ENCODE data around the gene AFAP1. TPM values are rescaled to one million over a fixed set of nuclear protein-coding genes. Genes with fewer than 3 reads are reported as not detected.
A peak's percentile ranks its signal among the peaks of the same experiment; 100 is the strongest.

The AFAP1 gene
- total RNA-seq, 4 donors from 2014 or later: 25.1 to 56.9 (median 26.4) TPM

GRCh38 chr4:7899184-7899869 lies 40.3 kb downstream of the AFAP1 start:
- Histone ChIP-seq H3K4me3 (no peak overlapping the region), H3K9me3 (no peaks in the 10 kb centered on the region), H3K4me1 (peaks cover 0 to 49% (median 15%) of the 10 kb centered on the region in 4 donors), H3K27ac (no peak overlapping the region), H3K27me3 (no peaks in the 10 kb centered on the region), H3K36me3 (no peaks in the 10 kb centered on the region)
- no peak for TF ChIP-seq EP300 (IDR thresholded peaks at IDR 0.05; ENCODE audit: low read depth)
- TF ChIP-seq, protein P1, sequence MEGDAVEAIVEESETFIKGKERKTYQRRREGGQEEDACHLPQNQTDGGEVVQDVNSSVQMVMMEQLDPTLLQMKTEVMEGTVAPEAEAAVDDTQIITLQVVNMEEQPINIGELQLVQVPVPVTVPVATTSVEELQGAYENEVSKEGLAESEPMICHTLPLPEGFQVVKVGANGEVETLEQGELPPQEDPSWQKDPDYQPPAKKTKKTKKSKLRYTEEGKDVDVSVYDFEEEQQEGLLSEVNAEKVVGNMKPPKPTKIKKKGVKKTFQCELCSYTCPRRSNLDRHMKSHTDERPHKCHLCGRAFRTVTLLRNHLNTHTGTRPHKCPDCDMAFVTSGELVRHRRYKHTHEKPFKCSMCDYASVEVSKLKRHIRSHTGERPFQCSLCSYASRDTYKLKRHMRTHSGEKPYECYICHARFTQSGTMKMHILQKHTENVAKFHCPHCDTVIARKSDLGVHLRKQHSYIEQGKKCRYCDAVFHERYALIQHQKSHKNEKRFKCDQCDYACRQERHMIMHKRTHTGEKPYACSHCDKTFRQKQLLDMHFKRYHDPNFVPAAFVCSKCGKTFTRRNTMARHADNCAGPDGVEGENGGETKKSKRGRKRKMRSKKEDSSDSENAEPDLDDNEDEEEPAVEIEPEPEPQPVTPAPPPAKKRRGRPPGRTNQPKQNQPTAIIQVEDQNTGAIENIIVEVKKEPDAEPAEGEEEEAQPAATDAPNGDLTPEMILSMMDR (IDR thresholded peaks at IDR 0.05): no peak
- TF ChIP-seq POLR2A (IDR thresholded peaks at IDR 0.05): no peak
- TF ChIP-seq POLR2AphosphoS5 (IDR thresholded peaks at IDR 0.05): no peak
- in situ Hi-C loops (cut with MboI; ENCODE audit: low pct_ligation_motif_present in 1 of 4, low pct_unique_long_range_greater_than_20kb in 1 of 4, low sequenced_read_pairs in 3 of 4) (no loop called here), intact Hi-C loops (cut with DNase I; ENCODE audit: low total_unique reads) (loop anchor here (10.0 kb wide), 1 partner anchor 65 kb away; no protein-coding TSS in a partner anchor)
- 70 to 86% methylated on average over 7 to 9 of the region's 9 CpGs for WGBS, 2 donors (ENCODE audit: low coverage in 1 of 2)
- no peak for DNase-seq

DNA sequence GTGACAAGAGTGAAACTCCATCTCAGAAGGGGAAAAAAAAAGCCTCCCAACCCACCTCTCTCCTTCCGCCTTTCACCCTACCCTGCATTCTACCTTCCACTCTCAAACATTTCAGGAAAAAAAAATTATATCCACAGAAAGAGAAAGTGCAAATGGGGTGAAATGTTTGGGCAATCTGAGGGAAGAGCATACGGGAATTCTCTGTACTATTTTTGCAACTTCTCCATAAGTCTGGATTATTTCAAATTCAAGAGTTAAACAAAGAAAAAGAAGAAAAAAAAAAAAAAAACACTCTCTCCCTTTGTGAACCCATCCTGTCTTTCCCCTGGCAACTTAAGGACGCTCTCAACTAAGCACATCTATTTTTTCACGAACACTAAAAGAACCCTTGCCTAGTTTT lies 41.3 kb downstream of the AFAP1 start:
- no peak for DNase-seq
- no peak overlapping the region for H3K4me3 ChIP-seq
- H3K9me3 ChIP-seq: no peaks in the 10 kb centered on the region
- in situ Hi-C loops (cut with MboI; ENCODE audit: low pct_ligation_motif_present in 1 of 4, low pct_unique_long_range_greater_than_20kb in 1 of 4, low sequenced_read_pairs in 3 of 4): no loop called here
- H3K27me3 ChIP-seq: no peaks in the 10 kb centered on the region
- H3K27ac ChIP-seq: peak overlapping the region; percentile 3 to 50 (median 48)
- peaks cover 0 to 41% (median 12%) of the 10 kb centered on the region in 4 donors for H3K4me1 ChIP-seq
- TF ChIP-seq POLR2AphosphoS5 (IDR thresholded peaks at IDR 0.05) (peak in 1 of 3 donors; percentile 29), POLR2A (IDR thresholded peaks at IDR 0.05) (no peak)
- WGBS, 2 donors (ENCODE audit: low coverage in 1 of 2): 61 to 67% methylated on average over 4 of the region's 4 CpGs
- H3K36me3 ChIP-seq: no peaks in the 10 kb centered on the region
- intact Hi-C loops (cut with DNase I; ENCODE audit: low total_unique reads): loop anchor here (10.0 kb wide), 1 partner anchor 66 kb away; no protein-coding TSS in a partner anchor

DNA sequence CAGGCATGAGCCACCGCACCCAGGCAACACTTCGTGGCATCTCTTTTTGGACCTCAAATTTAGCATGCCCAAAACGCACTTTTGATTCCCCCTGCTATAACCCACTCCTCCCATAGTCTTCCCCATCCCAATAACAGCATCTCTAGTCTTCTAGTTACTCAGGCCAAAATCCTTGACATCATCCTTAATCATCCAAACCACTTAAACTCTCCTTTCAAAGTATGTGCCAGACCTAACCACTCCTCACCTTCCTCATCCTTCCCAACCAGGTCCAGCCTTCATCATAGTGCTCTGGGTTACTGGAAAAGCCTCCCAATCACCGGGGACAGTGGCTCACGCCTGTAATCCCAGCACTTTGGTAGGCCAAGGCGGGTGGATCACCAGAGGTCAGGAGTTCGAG lies 41.9 kb downstream of the AFAP1 start:
- Histone ChIP-seq H3K9me3 (no peaks in the 10 kb centered on the region), H3K27me3 (no peaks in the 10 kb centered on the region), H3K4me1 (peaks cover 0 to 35% (median 7%) of the 10 kb centered on the region in 4 donors), H3K27ac (peak overlapping the region in 3 of 4 donors; percentile 47 to 50 (median 49)), H3K36me3 (no peaks in the 10 kb centered on the region), H3K4me3 (no peak overlapping the region)
- intact Hi-C loops (cut with DNase I; ENCODE audit: low total_unique reads): loop anchor here (10.0 kb wide), 1 partner anchor 67 kb away; no protein-coding TSS in a partner anchor
- 93% methylated on average over 7 of the region's 7 CpGs; no CpG with 5 or more reads in 1 of the 2 donors for WGBS, 2 donors (ENCODE audit: low coverage in 1 of 2)
- in situ Hi-C loops (cut with MboI; ENCODE audit: low pct_ligation_motif_present in 1 of 4, low pct_unique_long_range_greater_than_20kb in 1 of 4, low sequenced_read_pairs in 3 of 4): no loop called here
- no peak for DNase-seq
- TF ChIP-seq EP300 (IDR thresholded peaks at IDR 0.05; ENCODE audit: low read depth): no peak
- TF ChIP-seq, protein P1 (IDR thresholded peaks at IDR 0.05): no peak
- TF ChIP-seq POLR2AphosphoS5 (IDR thresholded peaks at IDR 0.05): no peak
- TF ChIP-seq POLR2A (IDR thresholded peaks at IDR 0.05): no peak

DNA sequence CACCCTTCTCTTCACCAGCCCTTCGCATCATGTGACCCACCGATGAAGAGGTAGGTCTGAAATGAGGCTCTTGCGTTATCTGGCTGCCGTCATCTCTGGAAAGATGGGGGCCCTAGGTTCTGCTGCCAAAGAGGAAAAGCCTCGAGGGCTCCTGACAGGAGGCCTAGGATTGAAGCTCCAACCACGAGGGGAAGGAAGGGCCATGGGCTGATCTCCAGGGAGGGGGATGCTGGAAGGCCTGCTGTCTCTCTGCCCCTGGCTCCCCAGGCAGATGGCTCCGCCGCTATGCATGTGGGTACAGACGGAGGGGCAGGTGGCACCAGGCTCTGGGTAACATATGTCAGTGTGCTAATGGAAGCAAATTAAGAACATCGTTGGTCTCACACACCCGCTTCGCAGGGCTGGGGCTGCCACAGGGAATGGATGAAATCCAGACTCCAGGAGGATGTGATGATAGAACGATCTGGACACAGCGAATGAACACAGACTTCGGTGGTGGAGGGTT lies 44.9 kb downstream of the AFAP1 start:
- no peak for DNase-seq
- in situ Hi-C loops (cut with MboI; ENCODE audit: low pct_ligation_motif_present in 1 of 4, low pct_unique_long_range_greater_than_20kb in 1 of 4, low sequenced_read_pairs in 3 of 4) (no loop called here), intact Hi-C loops (cut with DNase I; ENCODE audit: low total_unique reads) (loop anchor here (10.0 kb wide), 1 partner anchor 70 kb away; no protein-coding TSS in a partner anchor)
- H3K36me3 ChIP-seq: no peaks in the 10 kb centered on the region
- no peaks in the 10 kb centered on the region for H3K27me3 ChIP-seq
- peaks cover 5 to 41% (median 14%) of the 10 kb centered on the region in 4 donors for H3K4me1 ChIP-seq
- WGBS, 2 donors (ENCODE audit: low coverage in 1 of 2): 78% methylated on average over 15 of the region's 15 CpGs; no CpG with 5 or more reads in 1 of the 2 donors
- TF ChIP-seq, protein P1 (IDR thresholded peaks at IDR 0.05): no peak
- TF ChIP-seq EP300 (IDR thresholded peaks at IDR 0.05; ENCODE audit: low read depth) (no peak), POLR2A (IDR thresholded peaks at IDR 0.05) (no peak), POLR2AphosphoS5 (IDR thresholded peaks at IDR 0.05) (no peak)
- H3K9me3 ChIP-seq: no peaks in the 10 kb centered on the region
- no peak overlapping the region for H3K4me3 ChIP-seq
- peak overlapping the region; percentile 34 to 73 (median 62) for H3K27ac ChIP-seq

Measured in transverse colon (tissue), 4 donors.